Panc1 (cell line): Measurements from ENCODE around the gene EYA3. TPM values are rescaled to one million over a fixed set of nuclear protein-coding genes. Genes with fewer than 3 reads are reported as not detected.

Experiments used
- ATAC-seq: fragments of 200-7000 bp; cut with Tn5 transposase; 2 replicates; pipeline ENCODE4 v1.9.1; 2020; ENCODE audit warnings: mild to moderate bottlenecking, moderate library complexity
- BruUV-seq: library from RNA; stranded (reverse); fragments of 400-500 nt; replicated peaks from 2 replicates; lab custom pipeline; 2021; lab: Mats Ljungman, UMichigan
- CTCF ChIA-PET: fragments of 300-600 bp; sonication (Branson Sonifier 250); formaldehyde crosslinking; loops from one replicate; lab custom pipeline; 2022; ENCODE audit warnings: antibody characterized with exemption; lab: Charles Lee
- POLR2A ChIA-PET: fragments of 300-600 bp; sonication (Branson Sonifier 250); formaldehyde crosslinking; loops from one replicate; lab custom pipeline; 2022; ENCODE audit warnings: antibody characterized with exemption; lab: Charles Lee
- DNase-seq: peaks from one replicate; pipeline ENCODE4 v3.0.0-alpha.2; 2010; ENCODE audit warnings: low read depth, low spot score
- H3K27ac ChIP-seq: 2 replicates; pipeline ENCODE4 v1.5.1; 2011; ENCODE audit warnings: mild to moderate bottlenecking, low read length, inconsistent platforms
- H3K27me3 ChIP-seq: fragments of 200-500 bp; sonication (Bioruptor generic); 2 replicates; pipeline ENCODE4 v1.6.0; 2014; ENCODE audit warnings: low read length, inconsistent platforms; ENCODE audit not compliant: control insufficient read depth, insufficient read depth
- H3K36me3 ChIP-seq: fragments of 200-500 bp; sonication (Bioruptor generic); 2 replicates; pipeline ENCODE4 v1.5.1; 2014; ENCODE audit warnings: inconsistent platforms, mild to moderate bottlenecking, low read length, moderate library complexity; ENCODE audit not compliant: control insufficient read depth, insufficient read depth
- H3K4me1 ChIP-seq: 2 replicates; pipeline ENCODE4 v1.5.1; 2011; ENCODE audit warnings: inconsistent platforms, mild to moderate bottlenecking, low read length, moderate library complexity; ENCODE audit not compliant: control insufficient read depth, insufficient read depth
- H3K4me3 ChIP-seq, 2 experiments: 2 replicates each; pipeline ENCODE4 v1.5.1; 2011 to 2012; ENCODE audit warnings: low read depth in 2 of 2, low read length in 2 of 2, mild to moderate bottlenecking in 2 of 2, inconsistent platforms in 1 of 2, moderate library complexity in 1 of 2
- H3K9me3 ChIP-seq: fragments of 200-500 bp; sonication (Bioruptor generic); 2 replicates; pipeline ENCODE4 v1.5.1; 2014; ENCODE audit warnings: low read depth, mild to moderate bottlenecking, inconsistent platforms, low read length, moderate library complexity; ENCODE audit not compliant: control insufficient read depth, insufficient read depth
- CTCF ChIP-seq: fragments of 450-650 bp; IDR thresholded peaks from 2 replicates; pipeline ENCODE4 v1.5.1; 2017; ENCODE audit warnings: mild to moderate bottlenecking
- POLR2AphosphoS5 ChIP-seq: IDR thresholded peaks from 2 replicates; pipeline ENCODE4 v1.6.1; 2012; ENCODE audit warnings: mild to moderate bottlenecking, low read depth, low read length, moderate library complexity
- REST ChIP-seq, 2 experiments: IDR thresholded peaks; 2 replicates each; pipeline ENCODE4 v1.6.1; 2011 to 2012; ENCODE audit warnings: low read depth in 2 of 2, control low read depth in 1 of 2, low read length in 1 of 2, mild to moderate bottlenecking in 1 of 2, moderate library complexity in 1 of 2; ENCODE audit not compliant: insufficient read depth in 1 of 2
- SIN3A ChIP-seq: IDR thresholded peaks from 2 replicates; pipeline ENCODE4 v1.6.1; 2012; ENCODE audit warnings: low read depth, mild to moderate bottlenecking, low read length, moderate library complexity, borderline replicate concordance; ENCODE audit not compliant: insufficient read depth
- TCF7L2 ChIP-seq: IDR thresholded peaks from 2 replicates; pipeline ENCODE4 v1.6.1; 2011; ENCODE audit warnings: mild to moderate bottlenecking, low read depth, low read length, inconsistent platforms
- in situ Hi-C: cut with HindIII; loops from 2 replicates; pipeline ENCODE4 v1.10.0; 2016; ENCODE audit warnings: low sequenced_read_pairs, low pct_unique_long_range_greater_than_20kb
- intact Hi-C: fragments of 100-400 bp; cut with micrococcal nuclease; formaldehyde crosslinking; loops from one replicate; pipeline ENCODE4 v1.10.0; 2022; ENCODE audit not compliant: unreplicated experiment
- total RNA-seq: library from RNA; stranded (reverse); gene quantifications from one replicate; pipeline ENCODE4 v1.2.1, GENCODE V29; 2021; ENCODE audit not compliant: unreplicated experiment

Gene EYA3
- total RNA-seq, 1 experiment from 2014 or later = 17.5 TPM

DNA sequence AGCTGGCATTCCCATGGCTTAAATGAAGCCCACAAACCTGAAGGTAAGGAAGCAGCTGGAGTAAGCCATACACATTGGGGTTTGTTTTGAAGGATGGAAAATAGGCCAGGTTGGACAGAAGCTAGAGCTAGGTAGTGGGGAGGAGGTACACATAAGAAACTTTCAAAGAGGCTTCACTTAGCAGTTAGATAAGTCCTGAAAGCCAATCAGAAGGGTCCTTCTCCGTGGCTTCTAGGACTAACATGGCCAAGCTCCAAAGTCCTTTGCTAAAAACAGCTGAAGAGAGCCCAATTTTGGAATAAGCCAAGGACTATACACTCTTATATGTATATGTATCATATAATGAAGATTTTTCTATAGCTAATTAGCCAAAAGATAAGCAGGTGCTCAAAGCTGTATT lies 1.8 kb downstream of the EYA3 start:
- ATAC-seq (no peak), DNase-seq (no peak)
- peak overlapping the region; percentile 98; the same call in 1 of the 2 replicates for H3K27ac ChIP-seq
- peaks cover 5% of the 10 kb centered on the region; the same call in 1 of the 2 replicates for H3K36me3 ChIP-seq
- in situ Hi-C loops = no loop called here
- intact Hi-C loops = no loop called here
- H3K9me3 ChIP-seq = no peaks in the 10 kb centered on the region
- no TSS peak for BruUV-seq
- POLR2A ChIA-PET = interaction anchor here (0.5 kb wide), 1 partner anchor 53 kb away, joined by 9 read pairs; no protein-coding TSS in a partner anchor
- CTCF ChIA-PET = interaction anchor here (0.6 kb wide), 1 partner anchor 187 kb away, joined by 3 read pairs; no protein-coding TSS in a partner anchor
- peaks cover 34% of the 10 kb centered on the region for H3K4me1 ChIP-seq
- peak overlapping the region; percentile 14 to 99 for H3K4me3 ChIP-seq
- TF ChIP-seq SIN3A = no peak
- no peak for TF ChIP-seq TCF7L2
- no peak for TF ChIP-seq POLR2AphosphoS5
- no peak for TF ChIP-seq REST (IDR thresholded peaks at IDR 0.05; ENCODE audit: insufficient read depth in 1 of 2, low read depth in 2 of 2, low read length in 1 of 2)
- TF ChIP-seq CTCF = no peak
- H3K27me3 ChIP-seq = no peaks in the 10 kb centered on the region

DNA sequence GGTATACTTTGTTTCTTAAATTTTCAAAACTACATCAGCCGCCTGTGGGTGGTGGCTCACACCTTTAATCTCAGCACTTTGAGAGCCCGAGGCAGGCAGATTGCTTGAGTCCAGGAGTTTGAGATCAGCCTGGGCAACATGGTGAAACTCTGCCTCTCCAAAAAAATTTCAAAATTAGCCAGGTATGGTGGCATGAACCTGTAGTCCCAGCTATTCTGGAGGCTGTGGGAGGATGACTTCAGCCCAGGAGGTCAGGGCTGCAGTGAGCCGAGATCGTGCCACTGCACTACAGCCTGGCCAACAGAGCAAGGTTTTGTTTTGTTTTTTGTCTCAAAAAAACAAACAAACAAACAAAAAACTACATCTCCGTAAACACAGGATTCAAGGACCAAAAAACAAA lies 3.3 kb downstream of the EYA3 start:
- peaks cover 34% of the 10 kb centered on the region for H3K4me1 ChIP-seq
- intact Hi-C loops = no loop called here
- in situ Hi-C loops = no loop called here
- no peak for DNase-seq
- CTCF ChIA-PET = no interaction called here
- peaks cover 5% of the 10 kb centered on the region; the same call in 1 of the 2 replicates for H3K36me3 ChIP-seq
- peak overlapping the region; percentile 1 to 2; a peak in 1 of 4 replicates for H3K4me3 ChIP-seq
- H3K27ac ChIP-seq = peak overlapping the region; percentile 29; the same call in 1 of the 2 replicates
- no peaks in the 10 kb centered on the region for H3K27me3 ChIP-seq
- ATAC-seq = no peak
- TF ChIP-seq POLR2AphosphoS5 = no peak
- TF ChIP-seq SIN3A = no peak
- no peak for TF ChIP-seq CTCF
- no peak for TF ChIP-seq REST (IDR thresholded peaks at IDR 0.05; ENCODE audit: insufficient read depth in 1 of 2, low read depth in 2 of 2, low read length in 1 of 2)
- no peak for TF ChIP-seq TCF7L2
- POLR2A ChIA-PET = interaction anchor here (0.5 kb wide), 1 partner anchor 58 kb away, joined by 3 read pairs; no protein-coding TSS in a partner anchor
- BruUV-seq = no TSS peak
- H3K9me3 ChIP-seq = no peaks in the 10 kb centered on the region
